ENCODE measurements around the gene PLCB4. TPM values are rescaled to one million over a fixed set of nuclear protein-coding genes. Genes with fewer than 3 reads are reported as not detected.

PLCB4 gene
- total RNA-seq, 4 donors from 2014 or later, result 3.5 to 30.5 (median 17.5) TPM

DNA sequence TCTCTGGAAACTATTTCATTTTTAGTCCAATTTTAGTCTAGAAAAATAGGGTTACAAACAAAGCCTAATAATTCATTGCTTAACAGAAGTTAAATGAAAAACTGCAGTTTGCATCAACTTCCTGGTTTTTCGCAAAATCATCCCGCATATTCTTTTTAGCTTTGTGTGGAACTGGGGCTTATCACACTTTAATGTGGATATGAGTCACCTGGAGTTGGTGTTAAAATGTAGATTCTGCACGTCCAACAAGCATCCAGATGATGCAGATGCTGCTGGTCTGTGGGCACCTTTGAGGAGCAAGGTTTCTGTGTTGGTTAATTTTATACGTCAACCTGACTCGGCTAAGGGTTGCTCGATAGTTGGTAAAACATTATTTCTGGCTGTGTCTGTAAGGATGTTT, 126.1 kb downstream of the PLCB4 start:
- Histone ChIP-seq H3K9me3 (no peaks in the 10 kb centered on the region), H3K4me1 (no peaks in the 10 kb centered on the region), H3K36me3 (no peaks in the 10 kb centered on the region), H3K4me3 (no peak overlapping the region), H3K27ac (no peak overlapping the region), H3K27me3 (no peaks in the 10 kb centered on the region)
- TF ChIP-seq POLR2A (IDR thresholded peaks at IDR 0.05), result no peak
- TF ChIP-seq, protein P1, sequence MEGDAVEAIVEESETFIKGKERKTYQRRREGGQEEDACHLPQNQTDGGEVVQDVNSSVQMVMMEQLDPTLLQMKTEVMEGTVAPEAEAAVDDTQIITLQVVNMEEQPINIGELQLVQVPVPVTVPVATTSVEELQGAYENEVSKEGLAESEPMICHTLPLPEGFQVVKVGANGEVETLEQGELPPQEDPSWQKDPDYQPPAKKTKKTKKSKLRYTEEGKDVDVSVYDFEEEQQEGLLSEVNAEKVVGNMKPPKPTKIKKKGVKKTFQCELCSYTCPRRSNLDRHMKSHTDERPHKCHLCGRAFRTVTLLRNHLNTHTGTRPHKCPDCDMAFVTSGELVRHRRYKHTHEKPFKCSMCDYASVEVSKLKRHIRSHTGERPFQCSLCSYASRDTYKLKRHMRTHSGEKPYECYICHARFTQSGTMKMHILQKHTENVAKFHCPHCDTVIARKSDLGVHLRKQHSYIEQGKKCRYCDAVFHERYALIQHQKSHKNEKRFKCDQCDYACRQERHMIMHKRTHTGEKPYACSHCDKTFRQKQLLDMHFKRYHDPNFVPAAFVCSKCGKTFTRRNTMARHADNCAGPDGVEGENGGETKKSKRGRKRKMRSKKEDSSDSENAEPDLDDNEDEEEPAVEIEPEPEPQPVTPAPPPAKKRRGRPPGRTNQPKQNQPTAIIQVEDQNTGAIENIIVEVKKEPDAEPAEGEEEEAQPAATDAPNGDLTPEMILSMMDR (IDR thresholded peaks at IDR 0.05), result no peak
- no peak for DNase-seq

DNA sequence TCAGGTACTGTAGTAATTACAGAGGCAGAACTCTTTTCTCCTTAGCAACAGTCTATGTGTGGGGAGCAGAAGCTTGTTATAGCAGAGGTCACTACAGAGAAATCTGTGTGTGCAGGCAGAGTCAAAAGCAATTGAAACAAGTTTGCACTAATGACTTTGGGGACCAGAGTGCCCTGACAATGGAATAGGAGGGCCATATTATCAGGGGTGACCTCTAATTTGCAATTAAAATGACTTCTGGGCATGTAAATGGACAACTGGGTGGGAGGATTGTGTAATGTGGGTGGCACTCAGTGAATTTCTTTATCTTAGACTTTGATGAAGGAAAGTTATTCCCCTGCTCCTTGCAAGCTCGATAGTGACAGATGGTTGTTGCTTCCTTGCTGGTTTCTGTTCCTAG, 127.2 kb downstream of the PLCB4 start:
- Histone ChIP-seq H3K27me3 (no peaks in the 10 kb centered on the region), H3K9me3 (no peaks in the 10 kb centered on the region), H3K36me3 (no peaks in the 10 kb centered on the region), H3K4me1 (no peaks in the 10 kb centered on the region), H3K27ac (no peak overlapping the region), H3K4me3 (no peak overlapping the region)
- DNase-seq, result no peak
- no peak for TF ChIP-seq POLR2A (IDR thresholded peaks at IDR 0.05)
- TF ChIP-seq, protein P1 (IDR thresholded peaks at IDR 0.05), result no peak

DNA sequence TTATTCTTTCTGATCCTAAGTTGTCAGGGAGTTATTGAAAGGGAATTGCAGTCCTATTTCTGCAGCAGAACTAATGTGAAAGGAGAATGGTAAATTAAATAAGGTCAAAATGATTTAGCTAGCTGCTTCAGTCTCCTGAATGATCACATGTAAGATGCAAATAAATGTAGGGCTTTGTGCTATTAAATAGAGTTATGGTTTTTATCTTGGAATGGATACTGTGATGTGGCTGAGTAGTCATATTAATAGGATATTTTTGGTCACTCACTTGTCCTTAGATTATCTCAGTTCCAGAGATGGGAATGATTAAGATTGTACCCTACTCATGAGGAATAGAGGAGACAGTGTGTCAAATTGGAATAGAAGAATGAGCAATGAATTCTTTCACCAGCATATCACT, 129.6 kb downstream of the PLCB4 start:
- H3K36me3 ChIP-seq, result no peaks in the 10 kb centered on the region
- no peaks in the 10 kb centered on the region for H3K27me3 ChIP-seq
- no peak for DNase-seq
- H3K27ac ChIP-seq, result no peak overlapping the region
- H3K9me3 ChIP-seq, result no peaks in the 10 kb centered on the region
- H3K4me1 ChIP-seq, result no peaks in the 10 kb centered on the region
- H3K4me3 ChIP-seq, result no peak overlapping the region
- TF ChIP-seq, protein P1 (IDR thresholded peaks at IDR 0.05), result no peak
- no peak for TF ChIP-seq POLR2A (IDR thresholded peaks at IDR 0.05)

DNA sequence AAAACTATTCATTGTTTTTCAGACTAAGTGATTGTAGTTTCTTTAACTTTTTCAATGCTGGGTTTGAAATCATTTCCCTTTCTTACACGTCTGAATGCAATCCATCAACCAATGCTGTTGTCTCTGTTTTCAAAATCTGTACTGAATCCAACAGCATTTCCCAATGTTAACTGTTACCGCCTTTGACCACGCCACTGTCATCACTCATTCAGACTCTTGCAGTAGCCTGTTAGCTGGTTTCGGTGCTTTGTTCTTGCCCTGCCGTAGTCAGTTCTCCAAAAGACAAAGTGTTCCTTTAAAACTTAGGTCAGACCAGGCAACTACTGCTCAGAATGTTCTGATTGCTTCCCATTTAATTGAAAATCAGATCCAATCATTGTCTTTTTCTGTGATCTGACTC, 131.3 kb downstream of the PLCB4 start:
- H3K27me3 ChIP-seq, result no peaks in the 10 kb centered on the region
- H3K36me3 ChIP-seq, result no peaks in the 10 kb centered on the region
- no peak for TF ChIP-seq POLR2A (IDR thresholded peaks at IDR 0.05)
- TF ChIP-seq, protein P1 (IDR thresholded peaks at IDR 0.05), result no peak
- no peak for DNase-seq
- H3K4me1 ChIP-seq, result no peaks in the 10 kb centered on the region
- H3K4me3 ChIP-seq, result no peak overlapping the region
- H3K27ac ChIP-seq, result no peak overlapping the region
- no peaks in the 10 kb centered on the region for H3K9me3 ChIP-seq

DNA sequence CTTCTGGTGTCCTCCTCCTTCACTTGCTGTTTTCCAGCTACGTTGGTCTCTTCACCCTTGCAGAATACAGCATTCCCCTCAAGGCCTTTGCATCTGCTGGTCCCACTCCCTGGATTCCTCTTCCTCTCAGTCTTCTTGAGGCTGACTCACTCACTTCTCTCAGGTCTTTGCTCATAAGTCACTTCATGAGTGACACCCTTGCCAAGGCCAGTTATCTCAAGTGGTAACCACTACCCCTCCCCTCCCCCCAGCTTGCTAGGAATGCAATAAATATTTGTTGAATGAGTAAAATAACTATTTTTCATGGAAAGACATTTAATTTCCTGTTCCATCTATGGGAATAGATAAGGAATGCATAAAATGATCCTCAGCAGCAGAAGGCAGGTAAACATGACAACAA, 131.7 kb downstream of the PLCB4 start:
- H3K9me3 ChIP-seq, result no peaks in the 10 kb centered on the region
- H3K36me3 ChIP-seq, result no peaks in the 10 kb centered on the region
- H3K4me3 ChIP-seq, result no peak overlapping the region
- DNase-seq, result no peak
- H3K27ac ChIP-seq, result no peak overlapping the region
- TF ChIP-seq POLR2A (IDR thresholded peaks at IDR 0.05), result no peak
- TF ChIP-seq, protein P1 (IDR thresholded peaks at IDR 0.05), result no peak
- no peaks in the 10 kb centered on the region for H3K27me3 ChIP-seq
- H3K4me1 ChIP-seq, result no peaks in the 10 kb centered on the region

DNA sequence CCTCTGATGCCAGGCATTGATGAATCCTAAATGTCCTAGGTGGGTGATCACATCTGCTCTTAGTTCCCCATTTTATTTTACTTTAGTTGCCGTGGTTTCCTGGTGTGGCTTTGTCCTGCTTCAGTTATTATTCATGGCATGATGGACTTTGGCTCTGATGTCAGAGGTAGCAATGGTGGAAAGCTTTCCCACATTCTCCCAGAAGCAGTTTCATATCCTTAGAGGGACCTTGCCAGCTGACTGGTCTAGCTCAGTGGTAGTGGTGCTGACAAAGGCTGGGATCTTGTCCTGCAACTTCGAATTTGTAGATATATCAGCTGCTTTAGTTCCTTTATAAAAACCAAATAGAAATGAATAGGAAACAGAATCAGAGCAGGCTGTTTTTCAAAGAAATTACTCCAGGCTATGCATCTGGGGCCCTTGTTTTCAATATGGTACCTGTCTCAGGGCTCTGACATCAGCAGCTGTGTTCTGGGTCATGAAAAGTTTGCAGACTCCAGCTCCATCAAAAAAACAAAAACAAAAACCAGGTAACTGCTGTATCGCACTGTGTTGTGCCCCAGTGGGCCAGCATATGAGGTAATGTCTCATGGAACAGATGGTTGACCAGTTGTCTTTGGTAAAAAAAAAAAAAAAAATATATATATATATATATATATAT, 133.7 kb downstream of the PLCB4 start:
- Histone ChIP-seq H3K4me3 (no peak overlapping the region), H3K27ac (no peak overlapping the region), H3K4me1 (no peaks in the 10 kb centered on the region), H3K36me3 (no peaks in the 10 kb centered on the region), H3K9me3 (no peaks in the 10 kb centered on the region), H3K27me3 (no peaks in the 10 kb centered on the region)
- DNase-seq, result no peak
- TF ChIP-seq, protein P1 (IDR thresholded peaks at IDR 0.05), result no peak
- no peak for TF ChIP-seq POLR2A (IDR thresholded peaks at IDR 0.05)
